G401 (cell line): ENCODE results near the gene PTPRE. TPM values are rescaled to one million over a fixed set of nuclear protein-coding genes. Genes with fewer than 3 reads are reported as not detected.

Experiments
- DNase-seq: peaks from one replicate; pipeline ENCODE4 v3.0.0-alpha.2; 2015; ENCODE audit warnings: low spot score
- in situ Hi-C: cut with HindIII; loops from 2 replicates; pipeline ENCODE4 v1.10.0; 2016; ENCODE audit warnings: low sequenced_read_pairs, mixed read lengths
- total RNA-seq: library from RNA; depleted of rRNA; stranded (reverse); fragments of >200 nt; shearing (Covaris generic); gene quantifications from 2 replicates; pipeline ENCODE4 v1.2.3, GENCODE V29; 2014

PTPRE gene
- total RNA-seq, 1 experiment from 2014 or later: not detected

DNA sequence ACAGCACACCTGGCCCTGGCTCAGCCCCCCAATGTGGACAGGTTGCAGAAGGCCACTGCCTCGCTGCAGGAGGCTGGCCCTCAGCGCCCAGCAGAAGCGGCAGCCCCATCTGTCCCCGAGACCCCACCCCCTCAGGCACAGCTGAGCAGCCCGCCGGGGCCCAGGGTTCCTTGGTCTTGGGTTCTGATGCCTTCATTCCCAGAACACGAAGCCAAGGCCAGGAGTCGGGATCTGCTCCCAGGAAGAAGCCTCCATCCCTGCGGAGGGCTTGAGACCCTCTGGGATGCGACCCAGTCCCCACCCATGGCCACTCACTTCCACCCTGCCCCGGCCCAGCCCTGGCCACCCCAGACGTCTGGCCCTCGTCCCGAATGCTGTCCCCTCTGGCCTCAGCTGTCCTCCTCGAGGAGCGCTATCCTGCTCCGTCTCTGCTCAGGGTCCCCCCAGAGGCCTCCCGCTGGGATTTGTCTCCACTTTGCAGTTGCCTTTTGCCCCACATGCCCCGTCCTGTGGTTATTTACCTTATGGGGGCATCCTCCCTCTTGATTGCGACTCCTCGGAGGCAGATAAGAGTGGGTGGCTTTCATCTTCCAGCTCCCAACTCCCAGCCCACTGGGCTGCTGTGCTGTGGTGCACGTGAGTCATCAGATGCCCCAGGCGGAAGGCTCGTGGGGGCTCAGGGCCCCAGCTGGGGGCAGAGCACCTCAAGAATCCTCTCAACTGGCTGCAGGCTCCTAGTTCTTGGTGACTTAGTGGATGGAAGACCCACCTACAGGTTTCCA is 121.8 kb downstream of the PTPRE start:
- in situ Hi-C loops: no loop called here
- DNase-seq: no peak

DNA sequence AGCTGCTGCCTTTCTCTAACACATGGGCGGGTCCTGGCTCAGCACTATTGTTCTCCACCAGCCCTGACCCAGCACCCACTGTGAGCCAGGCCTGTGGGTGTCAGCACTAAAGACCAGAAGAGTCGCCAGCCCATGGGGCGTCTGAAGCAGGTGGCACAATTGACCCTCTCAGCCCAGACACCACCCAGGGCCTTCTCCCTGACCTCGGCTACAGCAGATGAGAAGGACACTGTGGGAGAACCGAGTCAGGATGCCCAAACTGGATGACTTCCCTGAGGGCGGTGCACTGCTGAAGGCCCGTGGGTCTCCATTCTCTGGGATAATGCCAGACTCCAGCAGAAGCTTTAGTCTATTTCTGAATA is 122.4 kb downstream of the PTPRE start:
- in situ Hi-C loops: no loop called here
- DNase-seq: no peak

GRCh38 chr10:128029731-128030369 is 122.9 kb downstream of the PTPRE start:
- DNase-seq: no peak
- in situ Hi-C loops: no loop called here

DNA sequence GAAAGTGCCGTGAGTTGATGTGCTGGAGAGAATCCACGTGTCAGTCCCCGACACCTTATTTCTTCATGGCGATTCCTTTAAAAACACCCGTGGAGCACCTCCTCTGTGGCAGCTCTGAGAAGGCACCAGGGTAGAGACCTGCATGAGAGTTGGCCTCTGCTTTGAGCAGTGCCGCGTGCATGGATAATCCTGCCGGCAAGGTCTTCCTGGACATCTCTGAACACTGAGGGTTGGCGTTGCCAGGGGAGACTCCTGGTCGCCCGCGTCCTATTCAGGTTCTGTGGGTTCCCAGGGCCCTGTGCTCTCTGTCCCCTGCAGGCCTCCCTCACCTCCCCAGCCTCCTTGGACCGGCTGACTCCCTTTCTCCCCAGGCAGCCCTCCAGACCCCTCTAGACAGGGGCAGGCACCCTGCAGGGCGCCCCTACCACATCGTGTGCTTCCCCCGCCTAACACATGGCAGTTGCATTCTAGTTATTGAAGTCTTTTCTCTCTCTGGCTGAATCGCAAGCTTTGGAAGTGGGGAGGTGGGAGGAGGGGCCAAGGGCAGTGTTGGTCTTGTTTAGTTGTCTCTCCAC is 123.7 kb downstream of the PTPRE start:
- in situ Hi-C loops: no loop called here
- DNase-seq: no peak

DNA sequence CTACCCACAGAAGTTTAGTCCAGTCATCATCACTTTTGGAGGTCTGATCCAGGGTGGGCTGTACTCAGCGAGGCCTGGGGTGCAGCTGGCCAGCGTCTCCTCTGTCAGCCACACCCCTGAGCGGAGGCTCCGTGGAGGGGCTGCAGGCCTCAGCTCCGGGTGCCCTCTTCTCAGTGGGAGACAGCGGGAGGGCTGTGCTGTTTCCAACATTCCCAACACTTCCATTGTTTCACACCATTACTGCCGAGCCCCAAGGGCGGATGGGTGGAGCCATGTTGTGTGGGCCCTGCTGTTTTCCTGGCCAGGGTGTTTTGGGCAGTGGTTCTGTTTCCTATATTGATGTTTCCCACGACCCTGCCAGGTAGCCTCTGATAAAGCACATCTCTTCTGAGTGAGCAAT is 124.3 kb downstream of the PTPRE start:
- no peak for DNase-seq
- in situ Hi-C loops: no loop called here

GRCh38 chr10:128032466-128032865 is 125.6 kb downstream of the PTPRE start:
- in situ Hi-C loops: no loop called here
- no peak for DNase-seq

DNA sequence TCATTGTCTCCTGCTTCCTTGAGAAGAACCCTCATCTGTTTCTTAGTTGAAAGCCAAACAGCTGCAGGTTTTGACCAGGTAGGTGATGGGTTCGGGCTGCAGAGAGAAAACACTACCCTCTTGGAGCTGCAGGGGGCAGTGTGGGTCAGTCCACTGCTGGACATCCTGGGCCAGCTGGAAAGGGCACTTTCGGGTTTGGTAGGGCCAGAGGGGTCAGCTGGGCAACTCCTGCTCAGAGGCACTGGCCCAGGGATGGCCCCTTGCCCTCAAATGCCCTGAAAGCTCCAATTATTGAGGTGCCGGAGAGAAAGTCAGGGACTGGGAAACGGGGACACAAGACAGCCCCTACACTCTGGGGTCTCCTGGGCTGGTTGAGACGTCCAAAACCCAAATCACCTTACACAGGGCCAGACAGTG is 128.7 kb downstream of the PTPRE start:
- in situ Hi-C loops: no loop called here
- no peak for DNase-seq

- DNase-seq: no peak
- in situ Hi-C loops: no loop called here
Measured at GRCh38 chr10:128036011-128036615, 129.2 kb downstream of the PTPRE start.

GRCh38 chr10:128036746-128037543 is 130.0 kb downstream of the PTPRE start:
- DNase-seq: no peak

GRCh38 chr10:128040096-128040495 is 133.2 kb downstream of the PTPRE start:
- DNase-seq: no peak
- in situ Hi-C loops: no loop called here

More at GRCh38 chr10:128036746-128037543, 130.0 kb downstream of the PTPRE start:
- in situ Hi-C loops: no loop called here

GRCh38 chr10:128040681-128041080 is 133.8 kb downstream of the PTPRE start:
- in situ Hi-C loops: no loop called here

DNA sequence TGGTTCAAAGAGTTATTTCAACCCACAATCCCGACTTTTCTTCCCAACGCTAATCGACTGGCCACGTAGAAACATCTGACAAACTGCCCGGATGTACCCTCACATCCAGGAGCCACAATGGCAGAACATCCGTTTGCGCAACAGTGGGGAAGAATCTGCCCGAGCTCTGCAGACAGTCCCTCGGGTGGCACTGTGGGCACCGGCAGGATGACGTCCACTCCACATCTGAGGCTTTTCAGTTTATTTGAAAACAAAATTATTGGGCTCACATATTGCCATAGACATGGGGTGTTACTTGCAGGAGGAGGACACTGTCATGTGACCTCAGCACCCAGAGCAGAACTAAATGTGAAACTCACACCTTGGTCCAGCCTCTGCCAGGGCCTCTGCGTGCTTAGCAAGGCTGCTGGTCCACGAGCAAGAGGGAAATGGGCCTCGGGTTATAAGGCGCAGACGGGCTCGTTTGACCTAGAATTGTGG is 135.3 kb downstream of the PTPRE start:
- DNase-seq: no peak
- in situ Hi-C loops: no loop called here

More at GRCh38 chr10:128040681-128041080, 133.8 kb downstream of the PTPRE start:
- no peak for DNase-seq

DNA sequence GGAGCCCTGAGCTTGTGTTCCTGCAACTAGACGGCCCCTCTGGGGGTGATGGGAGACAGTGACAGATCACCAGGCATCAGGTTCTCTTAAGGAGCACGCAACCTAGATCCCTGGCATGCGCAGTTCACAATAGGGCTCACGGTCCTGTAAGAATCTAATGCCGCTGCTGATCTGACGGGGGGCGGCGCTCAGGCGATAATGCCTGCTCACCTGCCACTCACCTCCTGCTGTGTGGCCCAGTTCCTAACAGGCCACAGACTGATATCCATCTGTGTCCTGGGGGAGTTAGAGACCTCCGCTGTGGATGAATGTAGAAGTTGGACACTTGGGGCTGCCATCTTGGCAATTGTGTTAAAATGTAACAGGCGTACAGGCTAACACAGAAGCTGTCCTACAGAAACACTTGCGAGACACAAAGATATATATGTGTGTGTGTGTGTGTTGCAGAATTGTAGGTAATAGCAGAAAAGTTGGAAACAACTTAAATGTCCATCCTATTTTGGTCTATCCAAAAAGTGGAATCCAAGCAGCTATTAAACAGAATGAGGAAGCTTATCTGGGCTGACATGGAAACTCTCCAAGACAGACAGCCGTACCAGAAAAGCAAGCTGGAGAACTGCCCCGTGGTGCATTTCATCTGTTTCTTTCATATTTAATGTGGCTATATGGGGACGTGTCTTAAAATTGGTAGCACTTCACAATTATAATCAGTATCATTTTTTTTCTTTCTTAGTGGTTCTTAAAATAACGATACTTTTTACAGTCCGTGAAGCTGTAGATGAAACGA is 136.5 kb downstream of the PTPRE start:
- in situ Hi-C loops: no loop called here
- DNase-seq: peak; percentile 30

DNA sequence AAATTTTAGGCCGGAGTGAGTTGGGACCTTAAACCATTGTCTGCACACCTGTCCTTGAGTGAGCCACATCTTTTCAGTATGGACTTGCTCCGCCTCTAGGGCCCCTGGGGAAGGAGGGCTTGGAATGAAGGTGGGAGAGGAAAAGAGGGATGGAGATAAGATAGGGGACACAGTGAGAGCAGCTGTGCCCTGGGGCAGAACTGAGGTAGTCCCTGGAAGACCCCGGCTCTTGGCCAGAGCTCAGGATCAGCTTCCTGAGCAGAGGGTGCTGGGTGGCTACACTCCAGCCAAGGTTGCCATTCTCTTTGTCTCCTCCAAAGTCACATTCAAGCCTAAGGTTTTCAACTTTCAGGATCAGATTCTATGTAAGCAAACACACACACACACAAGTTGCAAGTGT is 137.3 kb downstream of the PTPRE start:
- DNase-seq: no peak
- in situ Hi-C loops: no loop called here

- in situ Hi-C loops: no loop called here
- DNase-seq: no peak
Measured at GRCh38 chr10:128044961-128045832, 138.3 kb downstream of the PTPRE start.

DNA sequence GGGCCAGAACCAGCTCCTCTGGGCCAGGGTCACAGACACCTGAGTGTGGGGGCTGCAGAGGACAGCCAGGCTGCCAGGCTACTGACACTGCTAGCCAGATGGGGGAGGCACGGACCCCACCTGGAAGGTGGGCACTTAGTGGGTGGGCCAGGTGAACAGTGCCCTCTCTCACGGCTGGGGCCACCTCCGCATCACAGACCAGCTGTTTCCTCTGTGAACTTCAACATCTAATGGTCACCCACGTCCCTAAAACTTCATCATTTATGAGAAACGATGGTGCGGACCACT is 138.9 kb downstream of the PTPRE start:
- no peak for DNase-seq
- in situ Hi-C loops: no loop called here

GRCh38 chr10:128046156-128046952 is 139.5 kb downstream of the PTPRE start:
- in situ Hi-C loops: no loop called here
- DNase-seq: no peak
